H1 (cell line): ENCODE data around the gene ZNF133. TPM values are rescaled to one million over a fixed set of nuclear protein-coding genes. Genes with fewer than 3 reads are reported as not detected.

Source experiments
- BCL11A ChIP-seq, 2 experiments: IDR thresholded peaks; one replicate each; pipeline ENCODE4 v1.6.1; 2011; ENCODE audit warnings: low read depth in 2 of 2, low read length in 2 of 2, mild to moderate bottlenecking in 2 of 2
- RAD21 ChIP-seq, 2 experiments: IDR thresholded peaks in 1 of 2; conservative IDR thresholded peaks in 1 of 2; 2 replicates each; pipeline ENCODE4 v1.6.1; 2011; ENCODE audit warnings: low read depth in 2 of 2, low read length in 2 of 2, improper control_type of control experiment in 1 of 2, inconsistent platforms in 1 of 2, mild to moderate bottlenecking in 1 of 2, moderate library complexity in 1 of 2
- RBBP5 ChIP-seq: IDR thresholded peaks from 2 replicates; pipeline ENCODE4 v1.7.1; 2012; ENCODE audit warnings: low read depth, mild to moderate bottlenecking, inconsistent platforms, low read length, moderate library complexity, borderline replicate concordance
- RNF2 ChIP-seq: fragments of 200-900, 300-1000 bp; sonication (generic); IDR thresholded peaks from 2 replicates; pipeline ENCODE4 v1.7.1; 2016; ENCODE audit warnings: borderline replicate concordance, low read depth, mild to moderate bottlenecking, antibody characterized with exemption, low read length; ENCODE audit not compliant: poor library complexity, severe bottlenecking; ENCODE audit errors: missing control alignments
- RXRA ChIP-seq: IDR thresholded peaks from 2 replicates; pipeline ENCODE4 v1.6.1; 2011; ENCODE audit warnings: low read depth, mild to moderate bottlenecking, low read length, moderate library complexity; ENCODE audit not compliant: insufficient read depth
- polyA plus RNA-seq, 7 experiments: library from polyadenylated mRNA; depleted of rRNA in 3 of 7; stranded (reverse) in 5 of 7; unstranded in 2 of 7; fragments of >200 nt in 5 of 7; fragments of 200-250 nt in 2 of 7; gene quantifications; 1 replicate in 5 of 7; 2 replicates in 1 of 7; 4 replicates in 1 of 7; pipeline versions ENCODE4 v1.2.1 to v1.2.3, GENCODE V29; 2011 to 2013; ENCODE audit warnings: missing spikeins in 2 of 7, mixed read lengths in 2 of 7
- total RNA-seq: library from RNA; stranded (reverse); fragmentation: NEBNext Ultra II Directional; extraction: Animal tissue kit (Norgen Biotek cat#: 25700); gene quantifications from 2 replicates; pipeline ENCODE4 v1.2.1, GENCODE V29; 2021

Gene ZNF133
- total and polyA plus RNA-seq, 2 of the 8 experiments (the other 6 are each of a cell fraction or from before 2014, with no cell fraction given) = 12.1 to 15.8 TPM

- TF ChIP-seq RNF2 (no peak), RBBP5 (no peak), RXRA (no peak), BCL11A (IDR thresholded peaks at IDR 0.05; ENCODE audit: low read depth in 2 of 2, low read length in 2 of 2) (no peak), RAD21 (IDR thresholded peaks at IDR 0.05 in 1 of 2, conservative IDR thresholded peaks at IDR 0.05 in 1 of 2; ENCODE audit: low read depth in 2 of 2, low read length in 2 of 2) (no peak)
Observed at GRCh38 chr20:18362916-18363315, 74.6 kb downstream of the ZNF133 start (continued).
